Cerebellar cortex (tissue), 1 donor: ENCODE results near the gene UNC93A.
"Not testable (repeated sequence)": the region's sequence is repeated elsewhere in the genome, so short reads cannot be mapped to it uniquely, and the experiment has no call there.

Experiments
- DNase-seq: peaks from one replicate; pipeline ENCODE4 v3.0.0-alpha.2; 2015; ENCODE audit warnings: low spot score

Gene UNC93A

DNA sequence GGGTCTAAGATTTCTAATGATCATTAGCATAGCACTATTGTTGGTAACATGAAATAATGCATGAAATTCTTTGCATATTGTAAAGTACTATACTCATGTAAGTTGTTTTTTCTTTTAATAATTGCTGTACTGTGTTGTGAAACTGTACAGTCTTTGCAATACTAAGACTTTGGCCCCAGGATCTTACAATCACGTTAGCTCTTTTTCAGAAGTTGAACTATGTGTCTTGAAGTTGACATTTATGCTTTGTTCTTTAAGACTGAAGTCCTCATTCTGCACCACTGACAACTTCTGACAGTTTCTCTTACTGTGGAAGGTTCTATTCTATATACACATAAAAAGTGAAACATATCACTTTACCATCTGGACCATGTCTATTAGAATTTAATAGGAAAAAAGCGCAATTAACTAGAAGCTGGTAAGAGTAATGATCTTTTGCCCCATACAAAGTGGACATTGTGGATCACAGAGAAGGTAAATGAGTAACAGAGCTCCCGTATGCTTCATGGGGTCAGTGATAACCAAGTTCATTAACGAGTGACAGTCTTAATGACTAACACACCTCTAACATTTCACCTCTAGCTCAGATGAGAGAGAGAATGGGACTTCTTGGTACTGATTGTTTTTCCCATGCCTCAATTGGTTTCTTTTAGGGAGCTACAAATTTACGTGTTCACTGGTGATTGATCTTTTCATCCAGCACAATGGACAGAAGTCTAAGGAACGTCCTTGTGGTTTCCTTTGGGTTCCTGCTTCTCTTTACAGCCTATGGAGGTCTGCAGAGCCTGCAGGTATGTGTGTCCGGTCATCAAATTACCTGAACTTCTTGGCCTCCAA lies at the start of gene UNC93A:
Gene UNC93A, plus strand, starts transcription at position 530 of the 837 bp plus-strand sequence. Its CDS starts 175 bp downstream, at position 705.
- DNase-seq = no peak

DNA sequence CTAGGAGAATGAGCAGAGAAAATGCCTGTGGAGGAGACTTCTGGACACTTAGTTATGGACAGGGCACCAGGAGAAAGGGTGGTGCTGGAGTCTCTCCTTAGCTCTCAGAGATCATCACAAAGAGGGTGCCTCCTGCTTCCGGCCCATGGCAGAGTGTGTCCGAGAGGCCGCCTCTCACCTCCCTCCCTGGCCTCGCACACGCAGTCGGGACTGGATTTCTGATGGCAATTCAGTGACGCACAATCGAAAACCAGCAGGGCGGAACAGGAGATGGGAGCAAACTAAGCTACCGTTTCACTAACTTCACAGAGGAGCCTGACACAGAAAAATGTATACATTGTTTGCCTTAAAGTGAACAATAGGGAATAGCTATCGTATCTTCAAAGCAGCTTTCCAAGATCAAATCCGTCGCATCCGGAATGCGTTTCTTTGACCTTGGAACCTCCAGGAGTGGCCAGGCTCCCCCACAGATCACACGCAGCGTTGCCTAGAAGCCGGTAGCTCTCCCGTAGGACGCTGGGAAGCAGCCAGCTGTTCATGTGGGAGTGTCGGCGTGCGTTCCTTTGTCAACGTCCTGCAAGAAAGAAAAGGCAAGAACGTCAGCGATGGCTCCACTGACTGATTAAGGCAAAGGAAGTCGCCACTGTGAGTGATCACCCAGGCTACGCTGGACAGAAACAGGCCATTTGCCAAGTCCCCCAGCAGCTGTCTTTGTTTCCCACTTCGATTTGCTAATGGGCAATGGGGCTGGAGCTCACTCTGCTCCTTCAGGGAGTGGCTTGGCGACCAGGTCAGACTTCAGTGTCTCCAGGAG lies 49.6 kb upstream of the UNC93A start:
- not testable (repeated sequence) for DNase-seq

DNA sequence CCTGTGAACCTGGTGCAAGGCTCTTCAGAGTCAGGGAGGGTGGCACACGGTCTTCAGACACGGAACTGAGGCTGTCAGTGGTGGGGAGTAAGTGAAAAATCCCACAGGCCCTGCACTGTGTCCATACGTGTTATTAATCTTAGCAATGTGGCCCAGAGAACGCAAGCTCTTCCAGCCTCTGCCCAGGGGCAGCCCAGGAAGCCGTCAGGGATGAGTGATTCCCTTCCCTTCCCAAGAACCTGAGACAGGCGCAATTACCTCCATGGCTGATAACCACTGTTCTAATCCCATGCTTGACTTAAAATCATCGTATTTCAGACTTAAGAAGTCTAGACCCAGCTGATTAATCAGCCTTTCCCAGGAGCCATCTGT lies 49.0 kb upstream of the UNC93A start:
- DNase-seq = not testable (repeated sequence)

- DNase-seq = not testable (repeated sequence)
Observed at GRCh38 chr6:167242511-167243051, 48.5 kb upstream of the UNC93A start.

- DNase-seq = peak; percentile 90
Observed at GRCh38 chr6:167244064-167244960, 46.8 kb upstream of the UNC93A start.

DNA sequence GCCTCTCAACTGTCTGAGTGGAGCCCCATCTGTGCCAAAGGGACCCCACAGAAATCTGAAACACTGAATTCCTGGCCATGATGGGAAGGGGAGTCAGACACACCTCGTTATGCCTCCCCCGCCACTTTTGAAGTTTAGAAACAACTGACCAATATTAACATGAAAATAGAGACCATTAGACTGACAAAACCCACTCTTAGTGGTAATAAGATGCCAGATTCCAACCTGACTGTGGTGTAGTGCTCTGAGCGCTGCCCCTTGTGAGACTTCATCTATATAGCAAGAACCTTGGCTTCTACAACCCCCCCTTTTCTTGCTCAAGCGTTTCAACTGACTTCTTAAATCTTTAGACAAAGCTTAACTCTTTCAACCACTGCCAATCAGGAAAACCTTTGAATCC lies 46.1 kb upstream of the UNC93A start:
- no peak for DNase-seq

DNA sequence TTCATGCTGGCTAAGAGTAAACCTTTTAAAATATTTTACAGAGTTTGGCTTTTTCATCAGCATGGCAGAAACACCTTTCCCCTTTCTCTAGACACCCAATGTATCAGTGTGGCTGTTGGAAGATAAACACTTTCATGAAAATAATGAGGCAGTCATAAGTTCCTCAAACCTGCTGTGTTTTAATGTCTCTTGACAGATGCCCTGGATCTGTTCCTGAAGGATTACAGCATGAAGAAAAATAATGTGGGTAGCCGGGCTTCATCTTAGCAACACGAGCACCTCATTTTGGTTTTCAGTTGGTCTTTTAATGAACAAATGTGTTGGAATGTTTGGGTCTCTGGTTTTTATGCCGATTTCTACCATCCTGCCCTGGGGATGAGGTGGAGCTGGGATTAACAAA lies 45.5 kb upstream of the UNC93A start:
- DNase-seq = peak; percentile 53

GRCh38 chr6:167247814-167248595 lies 43.1 kb upstream of the UNC93A start:
- no peak for DNase-seq

DNA sequence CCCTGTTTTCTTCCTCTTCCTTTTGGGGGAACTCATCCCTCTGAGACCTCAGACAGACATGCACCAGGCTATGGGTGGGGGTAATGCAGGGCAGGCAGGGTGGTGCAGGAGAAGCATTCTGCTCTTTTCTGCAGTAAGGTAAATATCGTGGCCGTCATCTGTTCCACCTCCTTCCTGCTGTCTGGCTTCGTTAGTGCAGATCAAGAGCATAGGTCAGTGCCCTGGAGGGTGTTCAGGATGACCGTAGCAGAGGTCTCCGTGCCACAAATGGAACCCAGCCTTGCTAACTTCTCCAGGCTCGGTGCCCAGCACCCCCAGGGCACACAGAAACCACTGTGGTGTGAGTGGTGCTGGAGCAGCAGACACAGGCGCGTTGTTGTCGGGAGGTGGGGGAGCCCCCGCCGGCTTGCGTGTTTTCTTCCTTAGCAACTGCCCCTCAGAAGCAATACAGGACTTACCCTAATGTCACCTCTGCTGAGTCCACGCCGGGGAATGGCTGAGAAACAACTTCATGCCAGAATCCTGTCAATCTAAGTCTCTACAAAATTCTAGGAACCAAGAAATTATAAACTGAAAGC lies 42.1 kb upstream of the UNC93A start:
- DNase-seq = not testable (repeated sequence)

DNA sequence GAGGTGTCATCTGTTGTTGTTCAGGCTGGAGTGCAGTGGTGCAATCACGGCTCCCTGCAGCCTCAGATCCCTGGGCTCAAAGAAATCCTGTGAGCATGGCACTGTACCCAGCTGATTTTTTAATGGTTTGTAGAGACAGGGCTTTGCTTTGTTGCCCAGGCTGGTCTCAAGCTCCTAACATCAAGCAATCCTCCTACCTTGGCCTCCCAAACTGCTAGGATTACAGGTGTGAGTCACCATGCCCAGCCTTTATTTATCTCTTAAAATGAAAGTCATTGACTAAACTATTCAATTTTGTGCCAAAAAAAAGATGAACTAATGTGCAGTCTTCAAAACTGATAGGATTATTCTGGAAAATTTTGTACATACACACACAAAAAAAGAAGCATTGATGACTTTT lies 38.8 kb upstream of the UNC93A start:
- DNase-seq = no peak

- no peak for DNase-seq
Observed at GRCh38 chr6:167255918-167256553, 35.1 kb upstream of the UNC93A start.

GRCh38 chr6:167258646-167259045 lies 32.5 kb upstream of the UNC93A start:
- DNase-seq = no peak

DNA sequence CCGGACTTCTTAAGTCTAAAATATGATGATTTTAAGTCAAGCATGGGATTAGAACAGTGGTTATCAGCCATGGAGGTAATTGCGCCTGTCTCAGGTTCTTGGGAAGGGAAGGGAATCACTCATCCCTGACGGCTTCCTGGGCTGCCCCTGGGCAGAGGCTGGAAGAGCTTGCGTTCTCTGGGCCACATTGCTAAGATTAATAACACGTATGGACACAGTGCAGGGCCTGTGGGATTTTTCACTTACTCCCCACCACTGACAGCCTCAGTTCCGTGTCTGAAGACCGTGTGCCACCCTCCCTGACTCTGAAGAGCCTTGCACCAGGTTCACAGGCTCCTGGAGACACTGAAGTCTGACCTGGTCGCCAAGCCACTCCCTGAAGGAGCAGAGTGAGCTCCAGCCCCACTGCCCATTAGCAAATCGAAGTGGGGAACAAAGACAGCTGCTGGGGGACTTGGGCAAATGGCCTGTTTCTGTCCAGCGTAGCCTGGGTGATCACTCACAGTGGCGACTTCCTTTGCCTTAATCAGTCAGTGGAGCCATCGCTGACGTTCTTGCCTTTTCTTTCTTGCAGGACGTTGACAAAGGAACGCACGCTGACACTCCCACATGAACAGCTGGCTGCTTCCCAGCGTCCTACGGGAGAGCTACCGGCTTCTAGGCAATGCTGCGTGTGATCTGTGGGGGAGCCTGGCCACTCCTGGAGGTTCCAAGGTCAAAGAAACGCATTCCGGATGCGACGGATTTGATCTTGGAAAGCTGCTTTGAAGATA lies 24.9 kb upstream of the UNC93A start:
- DNase-seq = not testable (repeated sequence)

DNA sequence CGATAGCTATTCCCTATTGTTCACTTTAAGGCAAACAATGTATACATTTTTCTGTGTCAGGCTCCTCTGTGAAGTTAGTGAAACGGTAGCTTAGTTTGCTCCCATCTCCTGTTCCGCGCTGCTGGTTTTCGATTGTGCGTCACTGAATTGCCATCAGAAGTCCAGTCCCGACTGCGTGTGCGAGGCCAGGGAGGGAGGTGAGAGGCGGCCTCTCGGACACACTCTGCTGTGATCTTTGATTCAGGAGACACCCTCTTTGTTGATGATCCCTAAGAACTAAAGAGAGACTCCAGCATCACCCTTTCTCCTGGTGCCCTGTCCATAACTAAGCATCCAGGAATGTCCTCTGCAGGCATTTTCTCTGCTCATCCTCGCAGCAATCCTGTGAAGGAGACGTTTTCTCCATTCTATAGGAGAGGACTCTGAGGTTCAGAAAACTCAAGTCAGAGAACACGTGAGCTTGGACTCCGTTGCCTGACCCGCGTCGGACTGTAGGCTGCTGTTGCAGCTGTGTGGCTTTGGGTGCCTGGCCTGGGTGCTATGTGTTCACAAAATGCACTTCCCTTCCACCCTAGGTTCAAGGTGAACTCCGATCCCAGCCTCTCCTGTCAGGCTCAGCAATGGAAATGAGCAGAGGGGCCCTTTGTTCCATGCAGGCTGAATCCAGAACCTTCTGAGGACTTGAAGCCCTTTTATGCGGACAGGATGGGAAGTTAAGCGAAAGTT lies 24.1 kb upstream of the UNC93A start:
- no peak for DNase-seq

DNA sequence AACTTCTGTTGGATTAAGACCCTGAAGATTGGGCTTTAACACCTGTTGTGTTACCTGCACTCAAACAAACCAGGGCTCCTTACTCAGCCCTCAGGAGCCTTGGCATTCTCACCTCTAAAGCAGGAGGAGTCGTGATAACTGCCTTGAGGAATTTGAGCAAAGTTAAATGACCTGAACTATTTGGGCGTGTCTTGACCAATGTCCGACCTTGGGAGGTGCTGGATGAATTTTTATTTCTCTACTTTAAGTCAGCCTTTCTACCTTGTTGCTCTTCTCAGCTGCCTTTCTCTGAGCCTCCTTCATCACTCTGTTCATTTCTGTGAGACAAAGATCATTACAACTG lies 23.6 kb upstream of the UNC93A start:
- DNase-seq = not testable (repeated sequence)

DNA sequence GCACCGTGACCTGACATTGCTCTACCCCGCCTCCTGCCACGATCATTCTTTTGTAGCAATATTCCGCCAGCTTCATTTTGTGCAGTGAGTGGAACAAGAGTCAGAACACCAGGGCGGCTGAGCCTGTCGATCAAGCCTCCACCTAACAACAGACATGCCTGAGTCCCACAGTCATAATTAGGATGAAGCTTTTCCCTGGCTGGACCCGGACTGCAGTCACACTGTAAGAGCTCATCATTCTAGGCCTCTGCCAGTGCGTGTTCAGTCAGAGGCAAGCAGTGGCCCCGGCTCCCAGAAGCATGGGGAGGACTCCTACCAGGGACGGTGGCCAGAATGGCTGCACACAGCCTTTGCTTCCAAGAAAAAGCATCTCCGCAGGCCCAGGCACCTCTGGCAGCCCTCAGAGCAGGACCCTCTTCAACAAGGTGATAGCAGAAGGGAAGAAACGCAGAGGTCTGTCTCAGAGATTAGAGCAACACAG lies 23.2 kb upstream of the UNC93A start:
- DNase-seq = no peak

DNA sequence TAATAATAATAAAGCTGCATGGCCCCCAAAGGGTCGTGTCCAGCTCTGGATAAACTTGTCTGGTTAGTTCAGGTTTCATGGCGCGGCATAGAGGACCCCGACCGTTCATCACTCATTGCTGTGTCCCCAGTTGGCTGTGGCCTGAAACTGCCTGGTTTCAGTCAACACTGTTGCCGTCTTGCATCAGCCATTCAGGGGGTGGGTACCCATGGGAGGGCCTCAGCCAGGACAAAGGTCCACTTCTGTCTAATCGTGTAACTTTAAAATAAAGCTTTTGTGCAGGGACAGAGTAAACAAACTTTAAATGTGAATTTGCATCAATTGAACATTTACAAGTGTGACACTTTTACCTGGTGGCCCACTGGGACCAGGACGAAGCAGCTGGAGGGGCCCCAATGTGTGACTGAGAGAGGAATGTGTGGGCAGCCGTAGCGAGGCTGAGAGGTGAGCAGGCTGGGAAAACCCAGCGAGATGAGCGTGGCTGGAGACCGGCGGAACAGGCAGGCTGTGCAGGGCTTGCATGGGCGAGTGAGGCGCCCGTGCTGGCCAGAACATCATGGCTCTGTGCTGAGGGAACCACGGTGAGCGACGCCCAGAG lies 22.3 kb upstream of the UNC93A start:
- DNase-seq = no peak
